Left ventricle myocardium inferior (tissue), 1 donor: ENCODE results near the gene GRID1. TPM values are rescaled to one million over a fixed set of nuclear protein-coding genes. Genes with fewer than 3 reads are reported as not detected.

Source experiments
- DNase-seq: peaks from one replicate; pipeline ENCODE4 v3.0.0-alpha.2; 2020
- H3K27ac ChIP-seq: fragments of 200-600 bp; replicated peaks from 2 replicates; pipeline ENCODE4 v1.8.0; 2021
- H3K27me3 ChIP-seq: fragments of 200-600 bp; 2 replicates; pipeline ENCODE4 v1.8.0; 2021; ENCODE audit warnings: low read depth
- H3K36me3 ChIP-seq: fragments of 200-600 bp; 2 replicates; pipeline ENCODE4 v1.8.0; 2021
- H3K4me1 ChIP-seq: fragments of 200-600 bp; 2 replicates; pipeline ENCODE4 v1.8.0; 2021
- H3K4me3 ChIP-seq: fragments of 200-600 bp; 2 replicates; pipeline ENCODE4 v1.8.0; 2021; ENCODE audit warnings: mild to moderate bottlenecking, moderate library complexity
- H3K9me3 ChIP-seq: fragments of 200-600 bp; replicated peaks from 2 replicates; pipeline ENCODE4 v1.8.0; 2021
- intact Hi-C: fragments of 100-400 bp; cut with micrococcal nuclease; formaldehyde crosslinking; loops from one replicate; pipeline ENCODE4 v1.11.0; 2022
- total RNA-seq: library from RNA; stranded (reverse); fragmentation: NEBNext Ultra II Directional; extraction: Animal tissue kit (Norgen Biotek cat#: 25700); gene quantifications from one replicate; pipeline ENCODE4 v1.2.1, GENCODE V29; 2021
- TF ChIP-seq, protein P1 (sequence below): fragments of 200-600 bp; IDR thresholded peaks from 2 replicates; pipeline ENCODE4 v1.8.0; 2021; ENCODE audit warnings: antibody characterized with exemption, mild to moderate bottlenecking, borderline replicate concordance
- donor health status: DM: no; HTN: yes; CAD: no; lungs with severe emphysema.

Gene GRID1
- total RNA-seq, 1 donor from 2014 or later: 1.6 TPM

DNA sequence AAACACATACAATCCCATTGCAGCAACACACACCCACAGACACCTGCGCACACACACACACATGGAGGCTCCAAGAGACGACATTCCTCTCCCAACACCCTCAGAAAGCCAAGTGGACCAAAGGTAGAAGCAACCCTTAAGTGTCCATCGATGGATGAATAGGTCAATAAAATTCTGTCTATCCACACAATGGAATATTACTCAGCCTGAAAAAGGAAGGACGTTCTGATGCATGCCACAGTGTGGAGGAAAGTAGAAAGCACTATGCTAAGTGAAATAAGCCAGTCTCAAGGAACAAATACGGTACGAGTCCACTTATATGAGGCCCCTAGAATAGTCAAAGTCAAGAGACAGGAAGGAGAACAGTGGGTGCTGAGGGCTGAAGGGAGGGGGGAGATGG lies 174.4 kb downstream of the GRID1 start:
- no peaks in the 10 kb centered on the region for H3K9me3 ChIP-seq
- no peaks in the 10 kb centered on the region for H3K36me3 ChIP-seq
- H3K4me3 ChIP-seq: no peak overlapping the region
- TF ChIP-seq, protein P1, sequence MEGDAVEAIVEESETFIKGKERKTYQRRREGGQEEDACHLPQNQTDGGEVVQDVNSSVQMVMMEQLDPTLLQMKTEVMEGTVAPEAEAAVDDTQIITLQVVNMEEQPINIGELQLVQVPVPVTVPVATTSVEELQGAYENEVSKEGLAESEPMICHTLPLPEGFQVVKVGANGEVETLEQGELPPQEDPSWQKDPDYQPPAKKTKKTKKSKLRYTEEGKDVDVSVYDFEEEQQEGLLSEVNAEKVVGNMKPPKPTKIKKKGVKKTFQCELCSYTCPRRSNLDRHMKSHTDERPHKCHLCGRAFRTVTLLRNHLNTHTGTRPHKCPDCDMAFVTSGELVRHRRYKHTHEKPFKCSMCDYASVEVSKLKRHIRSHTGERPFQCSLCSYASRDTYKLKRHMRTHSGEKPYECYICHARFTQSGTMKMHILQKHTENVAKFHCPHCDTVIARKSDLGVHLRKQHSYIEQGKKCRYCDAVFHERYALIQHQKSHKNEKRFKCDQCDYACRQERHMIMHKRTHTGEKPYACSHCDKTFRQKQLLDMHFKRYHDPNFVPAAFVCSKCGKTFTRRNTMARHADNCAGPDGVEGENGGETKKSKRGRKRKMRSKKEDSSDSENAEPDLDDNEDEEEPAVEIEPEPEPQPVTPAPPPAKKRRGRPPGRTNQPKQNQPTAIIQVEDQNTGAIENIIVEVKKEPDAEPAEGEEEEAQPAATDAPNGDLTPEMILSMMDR: no peak
- H3K27me3 ChIP-seq: peaks cover 26% of the 10 kb centered on the region
- no peak overlapping the region for H3K27ac ChIP-seq
- no peak for DNase-seq
- H3K4me1 ChIP-seq: no peaks in the 10 kb centered on the region
- intact Hi-C loops: no loop called here

GRCh38 chr10:86191686-86192085 lies 174.9 kb downstream of the GRID1 start:
- no peak for DNase-seq
- Histone ChIP-seq H3K27ac (no peak overlapping the region), H3K4me1 (no peaks in the 10 kb centered on the region), H3K4me3 (no peak overlapping the region), H3K27me3 (peaks cover 21% of the 10 kb centered on the region), H3K9me3 (peaks cover under 1% of the 10 kb centered on the region), H3K36me3 (no peaks in the 10 kb centered on the region)
- TF ChIP-seq, protein P1: no peak
- intact Hi-C loops: no loop called here

GRCh38 chr10:86191166-86191565 lies 175.4 kb downstream of the GRID1 start:
- DNase-seq: no peak

DNA sequence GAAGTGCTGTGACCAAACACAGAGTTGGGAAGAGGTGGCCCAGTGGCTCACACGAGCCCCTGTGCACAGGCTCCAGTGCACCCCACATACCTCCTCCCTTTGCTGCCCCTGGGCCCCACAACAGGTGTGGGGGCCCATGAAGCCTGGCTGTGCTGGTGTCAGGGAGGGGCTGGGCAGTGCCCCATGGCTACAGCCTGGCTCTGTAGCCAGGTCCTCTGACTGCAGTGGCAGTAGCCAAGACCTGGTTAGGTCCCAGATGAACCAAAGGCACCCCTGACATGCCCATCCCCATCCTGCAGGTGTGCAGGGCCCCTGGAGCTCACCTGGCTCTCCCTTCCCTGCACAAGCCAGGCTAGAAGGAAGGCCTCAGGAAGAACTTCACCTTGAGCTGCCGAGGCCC lies 176.3 kb downstream of the GRID1 start:
- intact Hi-C loops: no loop called here
- peaks cover 14% of the 10 kb centered on the region for H3K9me3 ChIP-seq
- H3K36me3 ChIP-seq: no peaks in the 10 kb centered on the region
- no peak for DNase-seq
- H3K4me1 ChIP-seq: no peaks in the 10 kb centered on the region
- H3K27me3 ChIP-seq: peaks cover 15% of the 10 kb centered on the region
- no peak overlapping the region for H3K27ac ChIP-seq
- TF ChIP-seq, protein P1: no peak
- H3K4me3 ChIP-seq: no peak overlapping the region

More at GRCh38 chr10:86191166-86191565, 175.4 kb downstream of the GRID1 start:
- Histone ChIP-seq H3K4me1 (no peaks in the 10 kb centered on the region), H3K4me3 (no peak overlapping the region), H3K9me3 (peaks cover 6% of the 10 kb centered on the region), H3K27me3 (peaks cover 20% of the 10 kb centered on the region), H3K36me3 (no peaks in the 10 kb centered on the region), H3K27ac (no peak overlapping the region)
- intact Hi-C loops: no loop called here
- TF ChIP-seq, protein P1: no peak

DNA sequence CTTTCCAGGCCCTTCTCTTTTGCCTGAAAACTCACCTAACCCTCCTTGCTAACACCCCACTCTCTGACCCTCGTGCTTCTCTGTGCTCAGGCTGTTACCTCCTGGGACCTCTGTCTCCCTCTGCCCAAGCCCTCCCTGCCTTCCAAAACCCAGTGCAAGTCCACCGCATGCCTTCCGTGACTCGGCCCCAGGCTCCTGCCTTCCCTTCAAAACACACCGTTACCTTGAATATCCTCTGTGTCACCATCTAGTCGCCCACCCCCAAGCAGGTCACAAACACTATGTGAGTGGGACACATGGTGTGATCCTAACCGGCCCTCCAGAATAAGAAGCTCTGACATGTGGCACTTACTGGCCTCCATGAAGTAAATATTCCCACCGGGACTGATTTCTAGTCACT lies 176.7 kb downstream of the GRID1 start:
- Histone ChIP-seq H3K27ac (no peak overlapping the region), H3K9me3 (peaks cover 16% of the 10 kb centered on the region), H3K36me3 (no peaks in the 10 kb centered on the region), H3K4me1 (no peaks in the 10 kb centered on the region), H3K4me3 (no peak overlapping the region), H3K27me3 (peaks cover 13% of the 10 kb centered on the region)
- intact Hi-C loops: no loop called here
- TF ChIP-seq, protein P1: no peak
- DNase-seq: no peak
